HepG2 (cell line): ENCODE measurements around the gene TXNDC11. TPM values are rescaled to one million over a fixed set of nuclear protein-coding genes. Genes with fewer than 3 reads are reported as not detected.

ENCODE experiments used
- FOXK2 ChIP-seq: fragments of 450-650 bp; IDR thresholded peaks from 2 replicates; pipeline ENCODE4 v1.6.1; 2016
- FOXM1 ChIP-seq: sonication (generic); formaldehyde crosslinking; IDR thresholded peaks from 2 replicates; pipeline ENCODE4 v1.5.0; 2020; ENCODE audit warnings: missing genetic modification reagents
- JUNB ChIP-seq: sonication (generic); formaldehyde crosslinking; IDR thresholded peaks from 2 replicates; pipeline ENCODE4 v1.8.0; 2022; ENCODE audit warnings: missing genetic modification reagents, mild to moderate bottlenecking, borderline replicate concordance
- POLR2A ChIP-seq, 2 experiments: IDR thresholded peaks; 2 replicates each; pipeline ENCODE4 v1.6.1; 2011; ENCODE audit warnings: low read depth in 2 of 2, low read length in 2 of 2, mild to moderate bottlenecking in 1 of 2, moderate library complexity in 1 of 2; ENCODE audit not compliant: insufficient read depth in 1 of 2
- PPARG ChIP-seq: conservative IDR thresholded peaks from 2 replicates; pipeline ENCODE4 v1.6.1; 2016; ENCODE audit warnings: missing biosample characterization, missing genetic modification reagents
- PTBP1 ChIP-seq: fragments of 200-400 bp; formaldehyde crosslinking; IDR thresholded peaks from 2 replicates; pipeline ENCODE4 v1.6.1; 2018; ENCODE audit warnings: low read length, low read depth; ENCODE audit not compliant: poor library complexity, severe bottlenecking
- TAF15 ChIP-seq: fragments of 200-400 bp; formaldehyde crosslinking; IDR thresholded peaks from one replicate; pipeline ENCODE4 v1.6.1; 2018; ENCODE audit warnings: mild to moderate bottlenecking, low read depth, low read length; ENCODE audit not compliant: poor library complexity, severe bottlenecking
- TEAD2 ChIP-seq: sonication (generic); formaldehyde crosslinking; IDR thresholded peaks from 2 replicates; pipeline ENCODE4 v1.9.0; 2021; ENCODE audit warnings: missing genetic modification reagents
- XBP1 ChIP-seq: sonication (generic); formaldehyde crosslinking; IDR thresholded peaks from 2 replicates; pipeline ENCODE4 v1.5.0; 2020; ENCODE audit warnings: missing genetic modification reagents
- ZMYM2 ChIP-seq: sonication (generic); formaldehyde crosslinking; IDR thresholded peaks from 2 replicates; pipeline ENCODE4 v1.8.0; 2022; ENCODE audit warnings: mild to moderate bottlenecking, missing genetic modification reagents
- ZNF30 ChIP-seq: sonication (generic); formaldehyde crosslinking; IDR thresholded peaks from 2 replicates; pipeline ENCODE4 v1.5.0; 2020; ENCODE audit warnings: mild to moderate bottlenecking, missing genetic modification reagents
- ZNF460 ChIP-seq: sonication (generic); formaldehyde crosslinking; IDR thresholded peaks from 2 replicates; pipeline ENCODE4 v1.5.1; 2020; ENCODE audit warnings: missing genetic modification reagents, mild to moderate bottlenecking, borderline replicate concordance
- ZNF543 ChIP-seq: sonication (generic); formaldehyde crosslinking; IDR thresholded peaks from 2 replicates; pipeline ENCODE4 v1.4.0; 2020; ENCODE audit warnings: mild to moderate bottlenecking, missing genetic modification reagents
- ZNF549 ChIP-seq: sonication (generic); formaldehyde crosslinking; IDR thresholded peaks from 2 replicates; pipeline ENCODE4 v1.5.0; 2020; ENCODE audit warnings: missing genetic modification reagents
- ZNF616 ChIP-seq: sonication (generic); formaldehyde crosslinking; IDR thresholded peaks from 2 replicates; pipeline ENCODE4 v1.5.0; 2020; ENCODE audit warnings: low read depth, mild to moderate bottlenecking, missing genetic modification reagents
- ZNF709 ChIP-seq: sonication (generic); formaldehyde crosslinking; IDR thresholded peaks from 2 replicates; pipeline ENCODE4 v1.5.0; 2020; ENCODE audit warnings: mild to moderate bottlenecking, missing genetic modification reagents
- ZNF761 ChIP-seq: sonication (generic); formaldehyde crosslinking; conservative IDR thresholded peaks from 2 replicates; pipeline ENCODE4 v1.4.0; 2020; ENCODE audit warnings: mild to moderate bottlenecking, missing genetic modification reagents
- polyA plus RNA-seq, 8 experiments: library from polyadenylated mRNA; depleted of rRNA in 3 of 8; stranded (reverse) in 7 of 8; unstranded in 1 of 8; fragments of >200 nt; fragmentation: Illumina TruSeq in 4 of 8; extraction: Trizol in 4 of 8; gene quantifications; 2 replicates each; pipeline versions ENCODE4 v1.2.1 to v1.2.3, GENCODE V29; 2011 to 2016; ENCODE audit warnings: low read depth in 4 of 8, missing spikeins in 1 of 8, mixed read lengths in 1 of 8; ENCODE audit not compliant: insufficient read depth in 1 of 8
- total RNA-seq, 5 experiments: library from RNA; depleted of rRNA; stranded (reverse); fragments of >200 nt; fragmentation: Illumina TruSeq; extraction: Trizol; gene quantifications; 2 replicates each; pipeline ENCODE4 v1.2.3, GENCODE V29; 2016; ENCODE audit warnings: low read depth in 1 of 5
- TF ChIP-seq, protein P1 (sequence below): sonication (generic); formaldehyde crosslinking; IDR thresholded peaks from 2 replicates; pipeline ENCODE4 v1.4.0; 2020; ENCODE audit warnings: missing genetic modification reagents
- TF ChIP-seq, protein P2 (sequence below): sonication (generic); formaldehyde crosslinking; IDR thresholded peaks from 2 replicates; pipeline ENCODE4 v1.5.1; 2020; ENCODE audit warnings: mild to moderate bottlenecking, missing genetic modification reagents
- TF ChIP-seq, protein P3 (sequence below): IDR thresholded peaks from 2 replicates; pipeline ENCODE4 v1.6.1; 2018; ENCODE audit warnings: missing genetic modification reagents, mild to moderate bottlenecking, missing compliant biosample characterization

Gene TXNDC11
- total and polyA plus RNA-seq, 2 of the 13 experiments (the other 11 are each of a cell fraction or from before 2014, with no cell fraction given): 74.9 to 123 TPM

DNA sequence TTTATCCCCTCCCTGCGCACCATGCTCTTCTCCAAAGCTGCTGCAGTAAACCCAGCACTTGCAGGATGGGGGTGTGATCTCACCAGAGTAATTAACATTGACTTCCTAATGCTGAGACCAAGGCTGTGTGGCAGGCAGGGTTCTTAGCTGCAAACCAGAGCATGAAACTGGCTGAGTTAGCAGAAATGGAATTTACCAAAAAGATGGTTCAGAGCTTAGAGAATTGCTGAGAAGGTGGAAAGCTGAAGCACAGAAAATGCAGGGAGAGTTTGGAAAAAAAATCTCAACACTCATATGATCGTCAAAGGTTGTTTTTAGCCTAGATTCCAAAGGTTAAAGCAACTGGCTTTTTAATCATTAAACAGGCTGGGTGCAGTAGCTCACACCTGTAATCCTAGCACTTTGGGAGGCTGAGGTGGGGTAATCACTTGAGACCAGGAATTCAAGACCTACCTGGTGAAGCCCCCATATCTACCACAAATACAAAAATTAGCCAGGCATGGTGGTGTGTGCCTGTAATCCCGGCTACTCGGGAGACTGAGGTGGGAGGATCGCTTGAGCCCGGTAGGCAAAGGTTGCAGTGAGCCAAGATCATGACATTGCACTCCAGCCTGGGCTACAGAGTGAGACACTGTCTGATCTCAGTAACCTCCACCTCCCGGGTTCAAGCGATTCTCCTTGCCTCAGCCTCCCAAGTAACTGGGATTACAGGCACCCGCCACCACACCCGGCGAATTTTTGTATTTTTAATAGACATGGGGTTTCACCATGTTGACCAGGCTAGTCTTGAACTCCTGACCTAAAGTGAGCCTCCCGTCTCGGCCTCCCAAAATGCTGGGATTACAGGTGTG is 6.0 kb upstream of the TXNDC11 start (continued):
- TF ChIP-seq ZNF549 (CRISPR knock-in tag): peak; percentile 56; the same call in 1 of the 2 replicates
- no peak for TF ChIP-seq ZNF30 (CRISPR knock-in tag)
- TF ChIP-seq, protein P1, sequence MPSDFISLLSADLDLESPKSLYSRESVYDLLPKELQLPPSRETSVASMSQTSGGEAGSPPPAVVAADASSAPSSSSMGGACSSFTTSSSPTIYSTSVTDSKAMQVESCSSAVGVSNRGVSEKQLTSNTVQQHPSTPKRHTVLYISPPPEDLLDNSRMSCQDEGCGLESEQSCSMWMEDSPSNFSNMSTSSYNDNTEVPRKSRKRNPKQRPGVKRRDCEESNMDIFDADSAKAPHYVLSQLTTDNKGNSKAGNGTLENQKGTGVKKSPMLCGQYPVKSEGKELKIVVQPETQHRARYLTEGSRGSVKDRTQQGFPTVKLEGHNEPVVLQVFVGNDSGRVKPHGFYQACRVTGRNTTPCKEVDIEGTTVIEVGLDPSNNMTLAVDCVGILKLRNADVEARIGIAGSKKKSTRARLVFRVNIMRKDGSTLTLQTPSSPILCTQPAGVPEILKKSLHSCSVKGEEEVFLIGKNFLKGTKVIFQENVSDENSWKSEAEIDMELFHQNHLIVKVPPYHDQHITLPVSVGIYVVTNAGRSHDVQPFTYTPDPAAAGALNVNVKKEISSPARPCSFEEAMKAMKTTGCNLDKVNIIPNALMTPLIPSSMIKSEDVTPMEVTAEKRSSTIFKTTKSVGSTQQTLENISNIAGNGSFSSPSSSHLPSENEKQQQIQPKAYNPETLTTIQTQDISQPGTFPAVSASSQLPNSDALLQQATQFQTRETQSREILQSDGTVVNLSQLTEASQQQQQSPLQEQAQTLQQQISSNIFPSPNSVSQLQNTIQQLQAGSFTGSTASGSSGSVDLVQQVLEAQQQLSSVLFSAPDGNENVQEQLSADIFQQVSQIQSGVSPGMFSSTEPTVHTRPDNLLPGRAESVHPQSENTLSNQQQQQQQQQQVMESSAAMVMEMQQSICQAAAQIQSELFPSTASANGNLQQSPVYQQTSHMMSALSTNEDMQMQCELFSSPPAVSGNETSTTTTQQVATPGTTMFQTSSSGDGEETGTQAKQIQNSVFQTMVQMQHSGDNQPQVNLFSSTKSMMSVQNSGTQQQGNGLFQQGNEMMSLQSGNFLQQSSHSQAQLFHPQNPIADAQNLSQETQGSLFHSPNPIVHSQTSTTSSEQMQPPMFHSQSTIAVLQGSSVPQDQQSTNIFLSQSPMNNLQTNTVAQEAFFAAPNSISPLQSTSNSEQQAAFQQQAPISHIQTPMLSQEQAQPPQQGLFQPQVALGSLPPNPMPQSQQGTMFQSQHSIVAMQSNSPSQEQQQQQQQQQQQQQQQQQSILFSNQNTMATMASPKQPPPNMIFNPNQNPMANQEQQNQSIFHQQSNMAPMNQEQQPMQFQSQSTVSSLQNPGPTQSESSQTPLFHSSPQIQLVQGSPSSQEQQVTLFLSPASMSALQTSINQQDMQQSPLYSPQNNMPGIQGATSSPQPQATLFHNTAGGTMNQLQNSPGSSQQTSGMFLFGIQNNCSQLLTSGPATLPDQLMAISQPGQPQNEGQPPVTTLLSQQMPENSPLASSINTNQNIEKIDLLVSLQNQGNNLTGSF: peak; percentile 26; the same call in 1 of the 2 replicates
- TF ChIP-seq POLR2A (IDR thresholded peaks at IDR 0.05; ENCODE audit: insufficient read depth in 1 of 2, low read depth in 2 of 2, low read length in 2 of 2): 0 out of 4 replicates have a peak, but pooled peaks of 1 of the 2 experiments have one; percentile 47
- TF ChIP-seq ZNF616 (CRISPR knock-in tag): 0 out of 2 replicates have a peak, but pooled peaks have one; percentile 69
- TF ChIP-seq PTBP1: no peak
- TF ChIP-seq JUNB: no peak
- no peak; the same call in 1 of the 2 replicates for TF ChIP-seq FOXK2
- TF ChIP-seq PPARG: peak; percentile 87
- TF ChIP-seq TEAD2 (CRISPR knock-in tag): no peak
- no peak for TF ChIP-seq ZNF761 (CRISPR knock-in tag)
- TF ChIP-seq ZMYM2 (CRISPR knock-in tag): peak; percentile 92; the same call in 1 of the 2 replicates
- TF ChIP-seq TAF15: no peak
- TF ChIP-seq ZNF709 (CRISPR knock-in tag): no peak
- TF ChIP-seq ZNF460 (CRISPR knock-in tag): peak; percentile 99
- TF ChIP-seq, protein P2, sequence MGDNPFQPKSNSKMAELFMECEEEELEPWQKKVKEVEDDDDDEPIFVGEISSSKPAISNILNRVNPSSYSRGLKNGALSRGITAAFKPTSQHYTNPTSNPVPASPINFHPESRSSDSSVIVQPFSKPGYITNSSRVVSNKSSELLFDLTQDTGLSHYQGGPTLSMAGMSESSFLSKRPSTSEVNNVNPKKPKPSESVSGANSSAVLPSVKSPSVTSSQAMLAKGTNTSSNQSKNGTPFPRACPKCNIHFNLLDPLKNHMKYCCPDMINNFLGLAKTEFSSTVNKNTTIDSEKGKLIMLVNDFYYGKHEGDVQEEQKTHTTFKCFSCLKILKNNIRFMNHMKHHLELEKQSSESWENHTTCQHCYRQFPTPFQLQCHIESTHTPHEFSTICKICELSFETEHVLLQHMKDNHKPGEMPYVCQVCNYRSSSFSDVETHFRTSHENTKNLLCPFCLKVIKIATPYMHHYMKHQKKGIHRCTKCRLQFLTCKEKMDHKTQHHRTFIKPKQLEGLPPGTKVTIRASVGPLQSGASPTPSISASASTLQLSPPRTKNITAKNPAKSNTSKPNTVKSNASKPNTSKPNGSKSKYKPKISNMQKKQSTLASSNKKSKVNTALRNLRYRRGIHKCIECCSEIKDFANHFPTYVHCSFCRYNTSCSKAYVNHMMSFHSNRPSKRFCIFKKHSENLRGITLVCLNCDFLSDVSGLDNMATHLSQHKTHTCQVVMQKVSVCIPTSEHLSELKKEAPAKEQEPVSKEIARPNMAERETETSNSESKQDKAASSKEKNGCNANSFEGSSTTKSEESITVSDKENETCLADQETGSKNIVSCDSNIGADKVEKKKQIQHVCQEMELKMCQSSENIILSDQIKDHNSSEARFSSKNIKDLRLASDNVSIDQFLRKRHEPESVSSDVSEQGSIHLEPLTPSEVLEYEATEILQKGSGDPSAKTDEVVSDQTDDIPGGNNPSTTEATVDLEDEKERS (CRISPR knock-in tag): peak; percentile 91; the same call in 1 of the 2 replicates
- TF ChIP-seq, protein P3, sequence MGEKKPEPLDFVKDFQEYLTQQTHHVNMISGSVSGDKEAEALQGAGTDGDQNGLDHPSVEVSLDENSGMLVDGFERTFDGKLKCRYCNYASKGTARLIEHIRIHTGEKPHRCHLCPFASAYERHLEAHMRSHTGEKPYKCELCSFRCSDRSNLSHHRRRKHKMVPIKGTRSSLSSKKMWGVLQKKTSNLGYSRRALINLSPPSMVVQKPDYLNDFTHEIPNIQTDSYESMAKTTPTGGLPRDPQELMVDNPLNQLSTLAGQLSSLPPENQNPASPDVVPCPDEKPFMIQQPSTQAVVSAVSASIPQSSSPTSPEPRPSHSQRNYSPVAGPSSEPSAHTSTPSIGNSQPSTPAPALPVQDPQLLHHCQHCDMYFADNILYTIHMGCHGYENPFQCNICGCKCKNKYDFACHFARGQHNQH (CRISPR knock-in tag): peak; percentile 34; the same call in 1 of the 2 replicates
- no peak for TF ChIP-seq FOXM1 (CRISPR knock-in tag)
- TF ChIP-seq ZNF543: no peak
- no peak for TF ChIP-seq XBP1
